Urinary bladder (tissue), 4 donors: ENCODE measurements around the gene LHPP. TPM values are rescaled to one million over a fixed set of nuclear protein-coding genes. Genes with fewer than 3 reads are reported as not detected.
"Not testable (repeated sequence)": the region's sequence is repeated elsewhere in the genome, so short reads cannot be mapped to it uniquely, and the experiment has no call there.

Source experiments
- DNase-seq: peaks from one replicate; pipeline ENCODE4 v3.0.0-alpha.2; 2015; ENCODE audit errors: extremely low spot score
- H3K27ac ChIP-seq: one replicate; pipeline ENCODE4 v1.5.1; 2013; ENCODE audit warnings: low read depth, mild to moderate bottlenecking, moderate library complexity
- H3K36me3 ChIP-seq: one replicate; pipeline ENCODE4 v1.6.1; 2013; ENCODE audit warnings: mild to moderate bottlenecking, moderate library complexity; ENCODE audit not compliant: insufficient read depth
- H3K4me1 ChIP-seq: one replicate; pipeline ENCODE4 v1.6.1; 2013; ENCODE audit warnings: mild to moderate bottlenecking, moderate library complexity; ENCODE audit not compliant: insufficient read depth
- H3K4me3 ChIP-seq: one replicate; pipeline ENCODE4 v1.5.1; 2013; ENCODE audit warnings: low read depth, low read length
- WGBS: extraction: QIAGEN DNeasy Blood & Tissue Kit; methylation state at CpG from one replicate; pipeline ENCODE4 v1.1.7; 2013; 5-methylcytosine and 5-hydroxymethylcytosine counted together
- polyA plus RNA-seq: library from polyadenylated mRNA; stranded (reverse); fragments of 200-250 nt; gene quantifications from one replicate; pipeline ENCODE4 v1.2.3, GENCODE V29; 2013
- total RNA-seq: library from RNA; depleted of rRNA; stranded (reverse); fragments of >200 nt; gene quantifications from one replicate; pipeline ENCODE4 v1.2.3, GENCODE V29; 2014
- donor health status: healthy with polysubstance abuse.
- donor health status: healthy.

LHPP gene
- total and polyA plus RNA-seq, 2 donors: 6.6 to 15.8 TPM

DNA sequence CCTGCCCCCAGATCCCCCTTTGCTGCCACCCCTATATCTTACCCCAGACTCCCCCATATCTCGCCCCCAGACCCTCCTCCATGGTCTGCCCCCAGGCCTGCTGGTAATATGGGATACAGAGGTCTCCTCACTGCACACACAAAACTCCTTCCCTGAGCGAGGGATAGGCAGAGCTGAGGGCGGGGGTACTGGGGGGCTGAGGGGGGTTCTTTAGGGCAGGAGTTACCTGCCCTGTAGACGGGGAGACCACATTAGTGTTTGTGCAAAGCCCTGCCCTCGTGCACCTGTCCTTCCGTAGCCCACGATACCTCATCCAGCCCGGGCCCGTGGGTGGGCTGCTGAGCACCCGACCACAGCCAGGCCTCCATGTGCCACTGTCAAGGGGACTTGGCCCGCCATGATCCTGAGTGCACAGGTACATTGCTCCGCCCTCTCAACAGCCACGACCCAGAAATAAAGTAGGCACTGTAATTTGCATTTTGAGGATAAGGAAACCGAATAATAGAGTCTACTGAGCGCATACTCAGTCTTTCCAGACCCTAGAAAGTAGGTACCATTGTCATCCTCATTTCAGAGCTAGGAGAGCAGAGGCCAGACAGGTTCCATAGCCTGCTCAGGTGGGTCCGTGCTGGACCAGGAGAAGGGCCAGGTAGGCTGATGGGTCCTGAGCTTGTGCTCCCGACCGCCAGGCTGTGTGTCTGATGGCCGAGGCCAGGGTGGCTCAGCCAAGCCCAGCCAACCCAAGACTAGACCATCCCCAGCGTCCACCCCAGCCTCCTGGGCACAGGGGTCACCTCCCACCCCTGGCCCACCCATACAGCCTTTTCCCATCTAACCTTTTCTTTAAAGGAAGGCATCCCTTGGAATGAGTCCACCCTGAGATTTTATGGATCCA lies 115.2 kb downstream of the LHPP start:
- 78% methylated on average over 20 of the region's 20 CpGs for WGBS
- no peaks in the 10 kb centered on the region for H3K36me3 ChIP-seq

DNA sequence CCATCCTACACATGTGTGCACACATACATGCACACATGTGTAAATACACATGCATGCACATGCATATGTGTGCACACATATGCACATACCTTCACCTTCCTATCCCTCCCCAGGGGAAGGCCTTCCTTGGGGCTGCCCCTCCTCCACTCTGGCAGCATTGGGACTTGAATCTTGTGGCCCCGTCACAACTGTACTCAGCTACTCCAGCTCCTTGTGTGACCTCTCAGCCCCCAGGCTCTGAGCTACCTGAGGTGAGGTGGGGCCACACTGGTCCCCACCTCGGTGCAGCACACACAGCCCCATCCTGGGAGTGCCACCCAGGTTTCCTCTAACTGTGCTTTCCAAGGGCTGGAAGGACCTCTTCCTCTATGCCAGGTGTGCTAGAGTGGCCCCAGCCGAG lies 116.0 kb downstream of the LHPP start:
- 91% methylated on average over 3 of the region's 3 CpGs for WGBS
- Histone ChIP-seq H3K27ac (no peak overlapping the region), H3K4me1 (no peaks in the 10 kb centered on the region), H3K36me3 (no peaks in the 10 kb centered on the region), H3K4me3 (no peak overlapping the region)
- DNase-seq: no peak

More for the DNA sequence above, 115.2 kb downstream of the LHPP start:
- Histone ChIP-seq H3K4me1 (no peaks in the 10 kb centered on the region), H3K4me3 (no peak overlapping the region), H3K27ac (no peak overlapping the region)
- no peak for DNase-seq

DNA sequence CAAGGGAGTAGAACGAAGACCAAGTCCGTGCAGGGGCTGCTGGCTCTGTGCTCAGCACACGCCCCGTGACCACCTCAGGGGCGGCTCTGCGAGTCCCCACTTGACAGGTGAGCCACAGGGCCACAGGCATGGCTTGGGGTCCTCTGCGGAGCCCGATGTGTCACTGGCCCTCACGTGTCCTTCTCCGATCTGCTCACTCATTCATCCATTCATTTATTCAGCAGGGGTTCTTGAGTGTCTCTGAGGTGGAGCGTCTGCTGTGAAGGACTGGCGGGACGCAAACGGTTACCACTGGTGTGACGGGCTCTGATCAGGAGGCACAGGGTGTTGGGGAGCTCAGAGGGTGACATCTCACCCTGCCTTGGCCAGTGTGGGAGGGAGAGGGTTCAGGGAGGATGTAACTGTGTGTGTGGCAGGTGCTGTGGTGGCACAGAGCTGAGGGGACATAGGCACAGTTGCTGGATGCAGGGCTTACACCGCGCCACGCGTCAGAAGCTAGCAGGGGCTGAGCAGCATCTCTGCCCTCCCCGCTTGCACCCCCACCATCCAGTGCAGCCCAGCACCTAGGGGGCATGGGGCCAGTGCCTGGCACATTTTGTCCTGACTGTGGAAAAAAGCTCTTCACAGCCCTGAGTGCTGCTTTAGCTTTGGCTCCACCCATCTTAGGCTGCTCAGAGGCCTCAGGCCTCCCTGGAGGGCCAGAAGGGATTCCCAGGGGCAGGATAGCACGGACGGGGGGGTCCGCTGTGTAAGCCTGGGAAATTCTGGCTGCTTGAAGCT lies 116.8 kb downstream of the LHPP start:
- Histone ChIP-seq H3K4me3 (no peak overlapping the region), H3K27ac (no peak overlapping the region), H3K36me3 (no peaks in the 10 kb centered on the region), H3K4me1 (no peaks in the 10 kb centered on the region)
- WGBS: 93% methylated on average over 23 of the region's 23 CpGs
- no peak for DNase-seq

DNA sequence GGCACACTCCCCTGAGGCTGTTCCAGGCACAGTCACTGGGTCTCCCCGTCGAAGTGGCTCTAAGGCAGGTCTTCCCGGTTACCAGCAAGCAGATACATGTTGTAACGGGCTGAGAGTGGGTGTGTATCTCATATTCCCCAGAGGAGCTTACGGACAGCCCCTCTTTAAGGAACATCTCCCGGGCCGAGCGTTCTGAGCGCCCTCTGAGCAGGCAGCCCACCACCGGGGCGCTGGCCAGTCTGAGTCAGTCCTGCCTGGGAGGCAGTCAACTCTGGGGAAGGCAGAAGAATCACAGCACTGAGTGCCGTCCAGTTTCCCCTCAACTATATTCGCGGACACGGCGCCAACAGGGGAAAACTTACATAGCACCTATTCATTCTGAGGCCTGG lies 117.4 kb downstream of the LHPP start:
- Histone ChIP-seq H3K27ac (no peak overlapping the region), H3K4me3 (no peak overlapping the region), H3K4me1 (no peaks in the 10 kb centered on the region), H3K36me3 (no peaks in the 10 kb centered on the region)
- 69% methylated on average over 16 of the region's 16 CpGs for WGBS
- DNase-seq: peak; percentile 14

- peaks cover 1% of the 10 kb centered on the region for H3K4me1 ChIP-seq
- WGBS: 95% methylated on average over 3 of the region's 3 CpGs
- no peaks in the 10 kb centered on the region for H3K36me3 ChIP-seq
- DNase-seq: no peak
- no peak overlapping the region for H3K27ac ChIP-seq
- H3K4me3 ChIP-seq: no peak overlapping the region
Observed at GRCh38 chr10:124586142-124586541, 124.5 kb downstream of the LHPP start.

DNA sequence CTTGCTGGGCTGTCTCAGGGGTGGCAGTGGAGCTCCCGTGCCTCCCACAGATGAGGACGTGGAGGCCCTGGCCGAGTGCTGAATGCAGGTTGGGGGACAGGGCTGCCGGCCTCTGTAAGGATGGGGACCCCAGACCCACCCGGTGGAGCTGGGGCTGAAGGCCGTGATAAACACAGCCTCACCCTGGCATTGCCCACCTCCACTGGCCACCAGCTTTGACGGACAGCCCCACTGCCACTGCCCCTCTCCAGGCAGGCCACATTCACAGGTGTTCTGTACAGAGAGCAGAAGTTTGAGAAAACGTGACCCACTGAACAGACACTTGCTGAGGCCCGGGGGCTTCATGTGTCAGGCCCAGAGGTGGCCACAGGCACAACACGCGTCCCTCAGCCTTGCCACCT lies 126.2 kb downstream of the LHPP start:
- Histone ChIP-seq H3K36me3 (no peaks in the 10 kb centered on the region), H3K4me3 (no peak overlapping the region), H3K27ac (no peak overlapping the region), H3K4me1 (peaks cover 1% of the 10 kb centered on the region)
- 97% methylated on average over 11 of the region's 11 CpGs for WGBS
- no peak for DNase-seq

DNA sequence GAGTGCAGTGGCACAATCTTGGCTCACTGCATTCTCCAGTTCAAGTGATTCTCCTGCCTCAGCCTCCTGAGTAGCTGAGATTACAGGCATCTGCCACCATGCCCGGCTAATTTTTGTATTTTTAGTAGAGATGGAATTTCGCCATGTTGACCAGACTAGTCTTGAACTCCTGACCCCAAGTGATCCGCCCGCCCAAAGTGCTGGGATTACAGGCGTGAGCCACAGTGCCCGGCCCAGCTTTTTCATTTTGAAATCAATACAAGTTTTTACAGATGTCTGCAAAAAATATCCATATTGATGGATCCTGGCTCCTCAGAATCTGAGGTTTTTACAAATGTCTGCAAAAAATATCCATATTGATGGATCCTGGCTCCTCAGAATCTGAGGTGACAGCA lies 126.7 kb downstream of the LHPP start:
- H3K36me3 ChIP-seq, DNase-seq, H3K4me1 ChIP-seq, H3K4me3 ChIP-seq, H3K27ac ChIP-seq: not testable (repeated sequence)
- WGBS: 75% methylated on average over 6 of the region's 6 CpGs

- Histone ChIP-seq H3K4me3 (no peak overlapping the region), H3K36me3 (no peaks in the 10 kb centered on the region), H3K4me1 (peaks cover 1% of the 10 kb centered on the region), H3K27ac (no peak overlapping the region)
- 18% methylated on average over 15 of the region's 15 CpGs for WGBS
- peak; percentile 77 for DNase-seq
Observed at GRCh38 chr10:124588736-124589490, 127.3 kb downstream of the LHPP start.

- Histone ChIP-seq H3K4me3 (no peak overlapping the region), H3K27ac (no peak overlapping the region), H3K4me1 (peaks cover 1% of the 10 kb centered on the region), H3K36me3 (no peaks in the 10 kb centered on the region)
- no peak for DNase-seq
- 77% methylated on average over 24 of the region's 24 CpGs for WGBS
Observed at GRCh38 chr10:124589491-124590041, 127.9 kb downstream of the LHPP start.

DNA sequence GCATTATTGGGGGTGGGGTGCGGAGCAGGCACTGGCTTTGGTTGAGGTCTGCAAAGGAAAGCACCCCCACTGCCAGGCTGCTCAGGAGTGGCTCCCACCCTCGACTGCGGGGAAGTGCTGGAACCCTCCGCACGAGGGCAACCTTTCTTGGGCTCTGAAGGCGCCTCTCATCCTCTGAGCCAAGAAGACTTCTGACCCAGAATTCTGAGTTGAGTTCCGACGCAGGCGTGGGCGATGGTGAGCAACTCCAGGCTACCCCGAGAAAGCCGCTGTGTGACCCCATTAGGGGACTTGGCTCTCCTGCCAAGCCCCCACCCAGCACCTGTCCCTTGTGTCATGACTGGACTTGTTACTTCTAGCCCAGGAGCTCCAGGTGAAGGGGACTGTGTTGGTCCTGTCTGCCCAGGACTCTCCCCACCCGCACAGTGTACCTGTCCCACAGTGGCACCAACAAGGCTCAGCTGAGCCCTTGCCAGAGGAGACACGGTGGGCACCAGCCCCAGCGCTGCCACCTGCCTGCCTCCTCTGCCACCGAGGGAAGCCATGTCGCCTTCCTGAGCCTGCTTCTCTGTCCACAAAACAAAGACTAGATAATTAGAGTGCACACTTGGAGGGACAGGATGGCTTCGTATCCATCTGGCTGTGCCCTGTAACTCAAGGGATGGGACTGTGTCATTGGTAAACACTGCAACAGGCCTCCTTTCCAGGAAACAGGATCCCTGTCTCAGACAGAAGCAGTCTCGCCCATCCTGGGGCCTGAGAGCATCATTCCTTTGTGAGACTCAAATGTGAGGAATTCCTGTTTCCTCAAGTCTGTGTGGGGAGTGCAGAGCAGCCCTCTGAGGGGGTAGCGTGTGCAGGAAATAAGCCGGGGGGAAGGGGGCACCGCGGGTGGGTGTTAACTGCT lies 128.8 kb downstream of the LHPP start:
- Histone ChIP-seq H3K4me1 (peaks cover 1% of the 10 kb centered on the region), H3K36me3 (no peaks in the 10 kb centered on the region), H3K4me3 (no peak overlapping the region), H3K27ac (no peak overlapping the region)
- 88% methylated on average over 23 of the region's 23 CpGs for WGBS
- DNase-seq: no peak

DNA sequence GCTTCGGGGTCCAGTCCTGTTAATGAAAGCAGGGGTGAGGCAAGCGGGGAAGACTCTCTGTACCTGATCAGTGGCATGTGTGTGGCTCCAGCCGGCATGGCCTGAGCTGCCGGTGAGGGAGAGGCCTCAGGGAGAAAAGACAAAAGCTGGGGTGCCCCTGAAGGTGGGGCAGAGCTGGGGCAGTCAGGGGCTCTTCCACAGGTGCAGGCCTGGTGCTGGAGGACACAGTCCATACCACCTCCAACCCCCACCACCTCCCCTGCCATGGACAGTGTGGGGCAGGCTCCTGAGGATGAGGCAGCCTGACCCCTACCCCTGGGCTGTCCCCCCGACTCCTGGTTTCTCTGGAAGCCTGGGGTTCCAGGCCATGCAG lies 129.5 kb downstream of the LHPP start:
- H3K4me3 ChIP-seq: no peak overlapping the region
- no peaks in the 10 kb centered on the region for H3K36me3 ChIP-seq
- DNase-seq: no peak
- WGBS: 94% methylated on average over 5 of the region's 5 CpGs
- H3K4me1 ChIP-seq: peaks cover 1% of the 10 kb centered on the region
- no peak overlapping the region for H3K27ac ChIP-seq

DNA sequence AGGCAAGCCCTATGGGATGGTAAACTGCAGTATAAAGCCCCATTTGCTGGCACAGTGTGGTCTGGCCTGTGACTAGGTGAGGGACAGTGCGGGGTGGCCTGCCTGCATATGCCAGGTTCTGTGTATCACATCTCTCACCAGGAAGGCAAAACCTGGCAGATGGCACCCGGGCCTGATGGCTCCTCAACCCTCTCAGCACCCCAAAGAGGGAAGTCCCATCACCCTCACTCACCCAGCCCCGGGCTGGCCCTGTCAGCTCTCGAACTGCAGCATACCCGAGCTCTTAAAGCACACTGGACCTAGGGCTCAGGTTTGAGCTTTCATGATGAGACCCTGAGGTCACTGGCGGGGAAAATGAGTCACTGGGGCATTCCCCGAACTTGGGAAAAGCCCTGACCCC lies 130.5 kb downstream of the LHPP start:
- WGBS: 95% methylated on average over 7 of the region's 7 CpGs
- Histone ChIP-seq H3K36me3 (no peaks in the 10 kb centered on the region), H3K27ac (no peak overlapping the region), H3K4me1 (peaks cover 1% of the 10 kb centered on the region), H3K4me3 (no peak overlapping the region)
- DNase-seq: no peak
